GM21423 (cell line): ENCODE data around the gene CAMSAP1.

Experiments used
- ATAC-seq: cut with Tn5 transposase; IDR thresholded peaks from one replicate; pipeline ENCODE4 v1.9.1; 2021; ENCODE audit warnings: mild to moderate bottlenecking, moderate library complexity; ENCODE audit not compliant: unreplicated experiment

Gene CAMSAP1

GRCh38 chr9:135939351-135940265 lies 32.3 kb upstream of the CAMSAP1 start:
- no peak for ATAC-seq

GRCh38 chr9:135937521-135938489 lies 30.5 kb upstream of the CAMSAP1 start:
- no peak for ATAC-seq

GRCh38 chr9:135933114-135933513 lies 25.8 kb upstream of the CAMSAP1 start:
- ATAC-seq, result no peak

- no peak for ATAC-seq
Measured at GRCh38 chr9:135932656-135933055, 25.3 kb upstream of the CAMSAP1 start.

GRCh38 chr9:135931349-135931820 lies 24.0 kb upstream of the CAMSAP1 start:
- ATAC-seq, result no peak

GRCh38 chr9:135930446-135931345 lies 23.4 kb upstream of the CAMSAP1 start:
- ATAC-seq, result no peak

GRCh38 chr9:135929656-135930445 lies 22.5 kb upstream of the CAMSAP1 start:
- no peak for ATAC-seq

- ATAC-seq, result no peak
Measured at GRCh38 chr9:135928731-135929655, 21.6 kb upstream of the CAMSAP1 start.

- no peak for ATAC-seq
Measured at GRCh38 chr9:135928074-135928730, 20.9 kb upstream of the CAMSAP1 start.

- no peak for ATAC-seq
Measured at GRCh38 chr9:135927195-135928013, 20.1 kb upstream of the CAMSAP1 start.

- ATAC-seq, result no peak
Measured at GRCh38 chr9:135926402-135927194, 19.3 kb upstream of the CAMSAP1 start.

- ATAC-seq, result no peak
Measured at GRCh38 chr9:135925496-135926133, 18.3 kb upstream of the CAMSAP1 start.

- ATAC-seq, result no peak
Measured at GRCh38 chr9:135924628-135925338, 17.4 kb upstream of the CAMSAP1 start.

GRCh38 chr9:135923508-135923907 lies 16.2 kb upstream of the CAMSAP1 start:
- ATAC-seq, result no peak

GRCh38 chr9:135921749-135922310 lies 14.5 kb upstream of the CAMSAP1 start:
- no peak for ATAC-seq
